C4-2B (cell line): Measurements from ENCODE around the gene TMEM205.

Experiments
- CTCF ChIP-seq: fragments of 450-650 bp; conservative IDR thresholded peaks from 2 replicates; pipeline ENCODE4 v1.5.1; 2017; ENCODE audit warnings: mild to moderate bottlenecking
- ZFX ChIP-seq: fragments of 450-650 bp; IDR thresholded peaks from 2 replicates; pipeline ENCODE4 v1.6.1; 2017

GRCh38 chr19:11373166-11373884 is 27.3 kb upstream of the TMEM205 start:
- TF ChIP-seq CTCF (no peak), ZFX (no peak)
